GM19023 (cell line): ENCODE data around the gene TMEM132D.
"Not testable (repeated sequence)": the region's sequence is repeated elsewhere in the genome, so short reads cannot be mapped to it uniquely, and the experiment has no call there.

Experiments used
- ATAC-seq: cut with Tn5 transposase; IDR thresholded peaks from one replicate; pipeline ENCODE4 v1.9.1; 2021; ENCODE audit warnings: mild to moderate bottlenecking, moderate library complexity; ENCODE audit not compliant: unreplicated experiment

TMEM132D gene

DNA sequence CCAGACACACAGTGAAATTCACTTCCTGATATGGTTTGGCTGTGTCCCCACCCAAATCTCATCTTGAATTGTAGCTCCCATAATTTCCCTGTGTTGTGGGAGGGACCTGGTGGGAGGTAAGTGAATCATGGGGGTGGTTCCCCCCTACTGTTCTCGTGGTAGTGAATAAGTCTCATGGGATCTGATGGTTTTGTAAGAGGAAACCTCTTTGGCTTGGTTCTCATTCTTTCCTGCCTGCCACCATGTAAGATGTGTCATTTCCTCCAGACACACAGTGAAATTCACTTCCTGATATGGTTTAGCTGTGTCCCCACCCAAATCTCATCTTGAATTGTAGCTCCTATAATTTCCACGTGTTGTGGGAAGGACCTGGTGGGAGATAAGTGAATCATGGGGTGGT is 354.8 kb downstream of the TMEM132D start:
- not testable (repeated sequence) for ATAC-seq

GRCh38 chr12:129544716-129545115 is 359.1 kb downstream of the TMEM132D start:
- no peak for ATAC-seq

DNA sequence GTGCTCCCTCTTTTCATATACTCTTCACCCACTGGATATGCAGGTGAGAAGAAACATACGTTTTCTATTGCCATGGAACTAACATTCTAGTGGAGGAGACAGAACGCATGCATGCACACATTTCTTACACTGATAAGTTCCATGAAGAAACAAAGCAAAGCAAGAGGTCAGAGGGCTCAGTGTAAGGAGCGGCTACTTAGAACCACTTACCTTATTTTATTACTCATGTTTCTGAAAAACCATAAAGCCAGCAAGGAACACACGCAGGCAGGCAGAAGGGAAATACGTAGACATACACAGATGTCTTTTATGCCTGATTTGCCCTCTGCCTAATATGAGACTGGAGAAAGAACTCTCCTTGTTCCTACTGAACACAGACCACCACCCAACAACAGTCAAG is 362.9 kb downstream of the TMEM132D start:
- ATAC-seq = no peak

DNA sequence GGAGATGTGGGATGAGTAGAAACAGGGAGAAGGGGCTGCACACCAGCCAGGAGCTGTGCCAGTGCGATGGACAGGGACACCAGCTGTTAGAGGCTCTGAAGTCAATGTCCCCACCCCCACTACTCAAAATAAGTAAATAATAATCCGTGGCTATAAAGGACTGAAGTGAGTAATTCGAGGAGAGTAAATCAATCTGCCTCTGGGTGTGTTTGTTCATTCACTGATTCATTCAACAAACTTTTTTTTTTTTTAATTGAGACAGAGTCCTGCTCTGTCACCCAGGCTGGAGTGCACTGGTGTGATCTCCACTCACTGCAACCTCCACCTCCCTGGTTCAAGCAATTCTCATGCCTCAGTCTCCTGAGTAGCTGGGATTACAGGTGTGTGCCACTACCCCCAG is 363.6 kb downstream of the TMEM132D start:
- ATAC-seq = no peak

DNA sequence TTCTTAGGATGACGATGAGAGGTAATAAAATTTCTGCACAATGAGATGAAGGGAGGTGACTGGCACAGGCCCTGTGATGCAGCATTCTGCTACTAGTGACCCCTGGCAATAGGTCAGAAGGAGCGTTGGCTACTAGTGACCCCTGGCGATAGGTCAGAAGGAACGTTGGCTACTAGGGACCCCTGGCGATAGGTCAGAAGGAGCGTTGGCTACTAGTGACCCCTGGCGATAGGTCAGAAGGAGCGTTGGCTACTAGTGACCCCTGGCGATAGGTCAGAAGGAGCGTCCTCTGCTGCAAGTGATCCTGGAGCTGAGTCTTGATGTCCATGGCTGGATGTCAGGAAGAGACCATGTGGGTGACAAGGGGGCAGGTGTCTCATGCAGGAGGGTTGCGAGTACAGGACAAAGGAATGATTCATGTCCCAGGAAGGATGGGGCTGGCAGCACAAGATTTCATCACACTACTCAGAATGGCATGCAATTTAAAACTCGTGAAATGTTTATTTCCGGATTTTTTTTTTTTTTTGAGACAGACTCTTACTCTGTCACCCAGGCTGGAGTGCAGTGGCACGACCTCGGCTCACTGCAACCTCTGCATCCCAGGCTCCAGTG is 365.0 kb downstream of the TMEM132D start:
- ATAC-seq = not testable (repeated sequence)

GRCh38 chr12:129538137-129538536 is 365.7 kb downstream of the TMEM132D start:
- ATAC-seq = no peak

DNA sequence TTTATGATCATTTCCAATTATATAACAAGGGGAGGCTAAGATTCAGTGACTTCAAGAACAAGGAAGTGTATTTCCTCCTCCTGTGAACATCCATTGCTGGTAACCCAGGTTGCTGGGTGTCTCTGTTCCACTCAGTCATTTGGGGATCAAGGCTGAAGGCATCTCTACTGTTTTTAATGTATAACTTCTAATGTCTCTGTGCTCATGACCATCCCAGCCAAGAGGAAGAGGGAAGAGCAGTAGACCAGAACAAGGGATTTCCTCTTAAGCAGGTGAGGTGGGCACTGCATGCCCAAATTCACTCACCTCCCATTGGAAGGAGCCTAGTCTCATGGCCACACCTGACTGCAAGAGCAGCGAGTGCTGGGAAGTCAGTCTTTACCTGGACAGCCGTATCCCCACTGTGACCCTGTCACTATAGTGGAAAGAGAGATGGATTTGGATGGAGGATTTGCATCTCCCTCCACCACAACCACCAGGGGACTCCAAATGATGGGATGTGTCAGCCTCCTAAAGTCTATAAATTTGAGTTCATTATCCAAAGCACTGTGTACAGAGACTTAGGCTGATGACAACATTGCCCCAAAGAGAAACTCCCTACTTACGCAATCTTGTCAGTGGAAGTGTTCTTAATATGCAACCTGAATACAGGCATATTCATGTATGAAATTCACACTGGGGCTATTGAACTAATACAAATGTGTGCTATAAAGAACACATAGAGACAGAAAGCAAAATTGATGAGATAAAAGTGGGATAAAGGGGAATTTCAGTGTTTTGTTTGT is 368.7 kb downstream of the TMEM132D start:
- ATAC-seq = no peak

GRCh38 chr12:129532707-129533499 is 370.9 kb downstream of the TMEM132D start:
- ATAC-seq = no peak

GRCh38 chr12:129532082-129532481 is 371.7 kb downstream of the TMEM132D start:
- no peak for ATAC-seq

DNA sequence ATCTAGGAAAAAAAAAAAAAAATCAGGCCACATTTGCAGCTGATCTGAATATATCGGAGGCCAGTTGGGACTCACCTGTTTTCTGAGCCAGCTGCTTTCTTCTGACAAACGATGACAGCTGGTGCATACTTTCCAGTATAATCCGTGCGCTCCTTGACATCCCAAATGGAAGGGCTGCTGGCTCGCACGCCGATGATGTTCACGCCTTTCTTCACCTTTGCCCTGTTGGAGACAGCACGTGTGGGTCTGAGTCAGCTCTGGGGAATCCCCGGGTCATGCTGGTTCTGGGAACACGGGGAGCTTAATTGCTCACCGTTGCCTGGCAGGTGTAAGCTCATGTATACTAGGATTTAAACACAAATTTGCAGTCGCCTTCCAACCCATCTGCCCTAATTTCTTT is 372.8 kb downstream of the TMEM132D start:
- no peak for ATAC-seq

DNA sequence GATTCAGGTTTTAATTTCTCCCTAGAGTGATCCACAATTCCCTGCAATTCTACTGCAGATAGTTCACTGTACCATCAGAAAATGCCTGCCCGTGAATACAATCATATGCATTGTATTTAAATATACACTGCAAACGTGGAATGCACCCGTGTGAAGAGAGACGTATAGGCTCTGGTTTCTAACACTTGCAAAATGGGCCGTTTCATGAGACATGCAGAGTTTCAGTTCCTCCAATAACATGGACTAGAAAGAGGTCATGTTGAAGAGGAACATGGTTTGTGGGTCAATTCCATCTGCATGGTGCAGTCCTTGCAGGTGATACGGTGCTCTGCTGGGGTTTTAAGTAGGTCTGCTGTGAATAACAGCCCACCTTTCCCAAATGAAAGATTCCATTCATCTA is 373.3 kb downstream of the TMEM132D start:
- ATAC-seq = no peak

DNA sequence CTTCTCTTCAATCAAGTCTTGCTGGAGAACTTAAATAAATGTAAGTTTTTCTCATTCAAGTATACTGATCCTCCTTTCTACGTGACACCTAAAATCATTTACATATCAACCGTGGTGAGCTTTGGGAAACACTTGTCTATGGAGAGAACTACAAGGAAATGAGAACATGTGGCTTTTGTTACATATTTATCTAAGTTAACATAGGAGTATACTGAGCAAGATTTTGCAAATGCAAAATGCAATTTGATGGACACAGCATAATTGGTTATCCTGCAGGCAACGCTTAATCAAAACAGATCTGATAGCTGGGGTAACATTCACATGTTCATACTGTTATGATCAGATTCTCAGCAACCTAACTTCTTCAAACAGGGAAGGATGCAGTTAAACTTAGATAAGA is 376.3 kb downstream of the TMEM132D start:
- ATAC-seq = no peak

GRCh38 chr12:129523621-129524020 is 380.2 kb downstream of the TMEM132D start:
- no peak for ATAC-seq

GRCh38 chr12:129520739-129521138 is 383.1 kb downstream of the TMEM132D start:
- ATAC-seq = no peak

DNA sequence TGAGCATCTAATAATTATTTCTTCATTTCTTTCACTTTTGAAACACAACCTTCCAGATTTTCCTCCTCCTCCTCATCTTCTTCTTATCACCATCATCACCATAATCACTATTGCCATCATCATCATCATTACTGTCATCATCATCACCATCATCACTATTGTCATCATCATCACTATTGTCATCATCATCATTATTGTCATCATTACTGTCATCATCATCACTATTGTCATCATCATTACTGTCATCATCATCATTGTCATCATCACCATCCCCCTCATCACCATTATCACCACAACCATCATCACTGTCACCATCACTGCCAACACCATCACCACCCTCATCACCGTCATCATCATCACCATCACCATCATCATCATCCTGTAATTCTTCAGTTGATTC is 400.0 kb downstream of the TMEM132D start:
- ATAC-seq = no peak

GRCh38 chr12:129496226-129496625 is 407.6 kb downstream of the TMEM132D start:
- ATAC-seq = no peak

DNA sequence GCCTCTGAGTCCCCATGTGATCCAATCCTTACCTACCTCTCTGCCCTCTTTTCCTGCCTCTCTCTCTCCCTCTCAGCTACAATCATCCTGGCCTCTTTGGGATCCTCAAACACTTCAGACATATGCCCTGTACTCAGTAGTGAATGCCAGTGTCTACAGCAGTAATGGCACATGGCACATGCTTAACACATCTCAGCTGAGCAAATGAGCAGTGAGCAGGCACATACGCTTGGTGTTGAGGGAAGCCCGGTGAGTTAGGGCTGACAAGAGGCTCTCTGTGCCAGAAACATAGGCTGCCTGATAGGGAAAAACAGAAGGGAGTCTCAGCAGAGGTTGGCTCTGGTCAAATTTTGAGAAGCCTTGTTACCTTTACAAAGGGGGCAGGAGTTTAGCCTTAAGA is 409.1 kb downstream of the TMEM132D start:
- ATAC-seq = no peak

- no peak for ATAC-seq
These were observed 409.6 kb downstream of the TMEM132D start for GRCh38 chr12:129494260-129494659.

GRCh38 chr12:129489100-129489676 is 414.6 kb downstream of the TMEM132D start:
- ATAC-seq = no peak

DNA sequence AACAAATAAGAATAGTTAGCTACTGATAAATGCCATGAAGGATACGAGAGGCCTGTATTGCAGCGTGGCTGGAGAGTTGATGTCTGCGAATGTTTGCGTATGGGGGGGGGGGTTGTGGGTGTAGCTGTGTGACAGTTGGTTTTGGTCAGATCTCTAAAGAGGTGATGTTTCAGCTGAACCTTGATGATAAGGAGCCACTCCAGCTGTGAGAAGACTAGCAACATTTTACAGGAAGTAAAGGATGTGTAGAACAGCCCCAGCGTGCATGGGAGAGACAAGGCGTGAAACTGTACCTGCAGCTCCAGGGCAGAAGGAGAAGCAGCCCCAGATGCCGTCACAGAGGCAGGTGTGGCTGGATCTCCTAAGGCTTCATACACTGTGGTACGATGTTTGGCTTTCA is 416.9 kb downstream of the TMEM132D start:
- ATAC-seq = no peak

DNA sequence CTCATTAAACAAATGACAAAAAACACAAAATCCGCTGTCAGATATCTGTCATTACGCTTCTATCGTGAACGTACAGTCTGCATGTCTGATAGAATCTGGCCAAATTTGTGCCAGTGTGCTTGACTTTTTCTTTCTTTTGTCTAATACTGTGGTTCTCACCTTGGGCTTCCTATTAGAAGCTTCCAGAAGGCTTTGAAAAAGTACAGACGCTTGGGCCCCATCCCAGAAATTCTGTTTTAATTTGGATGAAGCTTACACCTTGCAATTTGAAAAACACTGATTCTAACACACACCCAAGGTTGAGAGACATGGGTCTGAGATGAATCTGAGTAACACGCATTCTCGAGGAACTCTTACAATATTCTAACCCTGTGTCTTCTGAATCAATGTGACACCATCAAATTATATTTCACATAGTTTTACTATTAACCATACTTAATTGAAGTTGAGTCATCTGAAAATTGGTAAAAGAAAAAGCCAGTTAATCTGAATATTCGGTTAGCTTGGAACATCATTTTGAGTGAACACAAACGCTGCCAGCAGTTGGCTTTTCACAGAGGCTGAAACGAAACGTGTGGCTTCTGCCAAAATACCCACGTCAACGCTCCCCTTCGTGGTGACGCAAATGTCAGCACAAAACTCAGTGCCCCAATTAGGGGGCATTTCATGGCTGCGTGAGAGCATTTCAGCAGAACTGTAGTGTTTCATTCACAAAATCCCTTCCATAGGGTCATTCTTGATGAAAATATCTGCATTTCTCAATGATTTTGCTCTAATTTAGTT is 420.5 kb downstream of the TMEM132D start:
- ATAC-seq = no peak
